Stimulated activated CD8-positive, alpha-beta memory T cell treated with anti-CD3 and anti-CD28 coated beads, Interleukin-12 subunit alpha, Interleukin-12 subunit beta, amount 100 ng/mL, for 4 hours (primary cell): Measurements from ENCODE around the gene CENPN.

Source experiments
- DNase-seq: peaks from one replicate; pipeline ENCODE4 v3.0.0-alpha.2; 2020; ENCODE audit warnings: low read depth

Gene CENPN

DNA sequence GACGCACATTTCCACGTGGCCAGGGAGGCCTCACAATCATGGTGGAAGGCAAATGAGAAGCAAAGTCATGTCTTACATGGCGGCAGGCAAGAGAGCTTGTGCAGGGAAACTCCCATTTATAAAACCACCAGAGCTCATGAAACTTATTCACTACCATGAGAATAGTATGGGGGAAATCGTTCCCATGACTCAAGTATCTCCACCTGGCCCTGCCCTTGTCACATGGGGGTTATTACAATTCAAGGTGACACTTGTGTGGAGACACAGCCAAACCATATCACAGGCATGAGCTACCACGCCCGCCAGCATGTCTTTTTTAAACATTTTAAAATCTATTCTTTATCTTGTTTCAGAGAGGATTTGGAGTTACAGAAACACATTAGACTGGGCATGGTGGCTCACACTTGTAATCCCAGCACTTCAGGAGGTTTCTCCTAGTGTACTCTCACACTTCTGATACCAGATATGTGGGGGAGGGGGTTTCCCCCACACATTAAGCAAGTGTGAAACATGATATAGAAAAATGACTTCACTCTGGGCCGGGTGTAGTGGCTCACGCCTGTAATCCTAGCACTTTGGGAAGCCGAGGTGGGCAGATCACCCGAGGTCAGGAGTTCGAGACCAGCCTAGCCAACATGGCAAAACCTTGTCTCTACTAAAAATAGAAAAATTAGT, 23.1 kb downstream of the CENPN start:
- DNase-seq: no peak

DNA sequence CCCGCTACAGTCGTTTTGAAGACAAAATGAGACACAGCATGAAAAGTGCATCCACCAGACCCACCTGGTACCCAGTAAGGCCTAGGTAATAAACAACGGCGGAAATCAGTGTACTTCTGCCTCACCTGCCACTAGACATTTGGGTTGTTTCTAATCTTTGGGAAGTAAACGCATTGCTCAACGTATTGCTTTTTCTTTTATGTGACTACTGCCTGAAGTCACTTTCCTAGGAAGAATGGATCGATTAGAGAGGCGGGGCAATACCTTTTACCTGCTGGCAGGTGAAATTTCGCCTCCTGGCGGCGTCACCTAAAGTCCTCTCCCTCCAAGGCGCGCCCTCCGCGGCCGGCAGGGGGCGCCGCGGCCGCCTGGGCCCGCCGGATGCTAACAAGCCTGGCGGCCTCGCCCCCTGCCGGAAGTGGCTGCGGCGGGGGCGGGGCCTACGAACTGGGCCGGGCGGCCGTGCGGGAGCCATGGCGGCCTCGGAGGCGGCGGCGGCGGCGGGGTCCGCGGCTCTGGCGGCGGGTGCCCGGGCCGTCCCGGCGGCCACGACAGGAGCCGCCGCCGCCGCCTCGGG, 28.5 kb downstream of the CENPN start, which contains the start of gene ATMIN:
ATMIN (plus strand) TSS at position 445 of the 577 bp plus-strand sequence; CDS start at position 474, 29 bp downstream.
- peak; percentile 82 for DNase-seq

DNA sequence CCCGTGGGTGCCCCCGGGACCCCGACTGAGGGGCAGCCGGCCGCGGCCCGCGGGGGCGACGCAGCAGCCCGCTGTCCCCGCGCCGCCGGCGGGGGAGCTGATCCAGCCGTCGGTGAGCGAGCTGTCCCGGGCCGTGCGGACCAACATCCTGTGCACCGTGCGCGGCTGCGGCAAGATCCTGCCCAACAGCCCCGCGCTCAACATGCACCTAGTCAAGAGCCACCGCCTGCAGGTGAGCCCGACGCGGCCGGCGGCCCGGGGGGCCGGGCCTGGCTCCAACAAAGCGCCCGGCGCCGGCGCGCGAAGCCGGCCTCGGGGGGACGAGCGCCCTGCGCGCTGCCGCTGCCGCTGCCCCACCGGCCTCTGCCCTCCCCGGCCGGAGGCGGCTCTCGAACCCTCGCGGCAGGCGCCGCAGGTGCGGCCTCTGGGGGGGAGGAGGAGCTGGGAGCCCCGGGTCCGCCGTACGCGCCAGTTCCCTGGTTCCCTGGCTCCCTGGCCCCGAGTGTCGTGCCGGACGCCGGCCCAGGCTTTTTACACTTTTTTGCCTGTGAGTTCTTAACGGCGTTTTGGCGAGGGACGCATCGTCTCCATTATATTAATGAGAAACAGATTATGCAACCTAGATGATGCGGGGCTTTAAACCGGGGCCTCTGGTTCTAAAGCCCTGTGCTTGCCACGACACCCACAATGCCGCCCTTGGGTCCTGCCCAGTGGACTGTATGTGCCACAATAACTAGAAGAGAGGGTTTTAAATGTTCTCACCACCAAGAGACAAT, 29.1 kb downstream of the CENPN start:
- DNase-seq: no peak

DNA sequence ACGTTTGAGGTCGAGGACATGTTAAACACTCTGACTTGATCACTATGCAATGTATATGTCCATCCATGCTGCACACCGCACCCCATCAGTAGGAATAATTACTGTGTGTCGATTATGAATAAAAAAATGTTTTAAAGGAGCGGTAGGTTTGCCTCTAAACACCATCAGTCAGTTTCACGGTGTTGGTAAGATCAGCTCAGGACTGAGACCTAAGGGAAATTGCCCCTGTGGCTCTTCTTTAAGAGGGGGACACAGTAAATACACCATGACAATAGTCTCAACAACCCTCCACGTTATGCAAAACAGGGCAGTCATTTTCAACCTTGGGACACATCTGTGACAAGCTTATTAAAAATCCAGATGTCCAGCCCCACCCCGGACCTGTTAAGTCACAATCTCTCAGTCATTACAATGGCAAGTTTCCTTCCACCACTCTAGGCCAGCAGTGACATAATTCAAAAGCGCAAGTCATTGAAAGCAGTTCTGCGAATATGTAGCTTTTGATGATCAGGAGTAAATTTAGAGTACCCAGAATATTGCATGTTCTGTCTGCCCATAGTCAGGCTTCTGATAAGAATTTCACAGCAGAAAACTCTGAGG, 29.8 kb downstream of the CENPN start:
- no peak for DNase-seq

DNA sequence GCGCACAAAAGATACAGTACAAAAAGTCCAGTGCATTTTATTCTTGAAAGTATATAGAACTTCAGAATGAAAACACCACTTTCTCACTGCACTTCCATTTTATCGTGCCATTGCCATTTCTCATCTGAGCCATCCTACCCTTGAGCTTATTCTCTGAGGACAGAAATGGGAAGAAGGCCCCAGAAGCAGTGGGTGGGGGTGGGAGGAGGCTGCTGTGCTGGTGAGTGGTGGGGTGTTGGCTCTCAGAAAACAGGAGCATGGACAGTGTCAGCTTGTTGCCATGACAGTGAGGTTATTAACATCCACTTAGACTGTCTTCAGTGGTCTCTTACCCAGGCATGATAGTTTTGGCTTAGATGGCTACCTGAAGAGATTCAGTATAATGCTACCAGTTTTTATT, 33.1 kb downstream of the CENPN start:
- DNase-seq: no peak

DNA sequence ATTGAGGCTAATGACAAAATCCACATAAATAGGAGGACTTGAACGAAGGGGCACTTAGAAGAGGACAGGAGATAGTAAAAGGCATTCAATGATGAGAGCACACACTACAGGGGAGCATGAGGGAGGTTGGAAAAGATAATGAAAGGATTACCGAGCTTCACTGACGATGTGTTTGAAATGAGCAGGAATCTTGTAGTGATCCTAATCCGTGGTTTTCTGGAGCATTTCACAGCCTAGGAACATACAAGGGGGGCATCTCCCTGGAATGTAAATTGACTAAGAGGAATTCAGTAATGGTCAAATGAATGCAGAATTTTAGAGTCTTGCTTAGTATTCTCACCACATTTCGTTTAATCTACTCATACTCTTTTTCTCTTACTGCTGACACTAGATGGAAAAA, 33.8 kb downstream of the CENPN start:
- no peak for DNase-seq

DNA sequence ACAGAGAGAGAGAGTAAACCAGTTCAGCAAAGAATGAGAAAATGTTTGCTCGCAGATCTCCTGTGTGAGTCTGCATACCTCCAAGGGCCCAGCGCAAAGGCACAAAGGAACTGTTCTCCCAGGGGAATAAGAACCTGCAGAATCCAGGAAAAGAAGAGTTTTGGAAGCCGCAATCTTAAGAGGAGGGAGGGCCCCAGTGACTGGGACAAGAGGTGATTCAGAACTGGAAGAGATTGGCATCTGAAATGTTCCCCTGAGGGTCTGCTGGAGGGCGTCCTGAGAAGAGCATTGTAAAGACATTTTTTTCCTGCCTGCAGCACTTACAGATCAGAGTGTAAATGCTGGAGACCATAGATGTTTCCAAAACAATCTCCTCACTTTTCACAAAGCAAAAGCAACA, 34.7 kb downstream of the CENPN start:
- no peak for DNase-seq

DNA sequence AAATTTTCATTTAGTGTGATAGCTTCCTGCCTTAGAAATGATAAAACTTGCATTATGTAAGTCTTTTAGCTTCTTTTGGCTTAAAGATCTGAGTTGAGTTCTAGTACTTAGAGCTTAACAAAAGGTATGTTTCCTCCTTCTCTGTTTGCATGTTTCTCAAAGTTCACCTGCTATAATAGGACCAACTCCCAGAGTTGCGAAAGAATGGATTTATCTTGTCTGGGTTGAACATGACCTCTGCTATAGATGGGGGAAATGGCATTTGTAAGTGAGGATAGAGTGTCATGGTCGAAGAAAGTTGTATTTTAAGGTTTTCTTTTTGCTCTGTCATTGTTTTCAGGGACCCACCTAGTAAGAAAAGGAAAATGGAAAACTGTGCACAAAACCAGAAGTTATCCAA, 35.8 kb downstream of the CENPN start:
- no peak for DNase-seq

DNA sequence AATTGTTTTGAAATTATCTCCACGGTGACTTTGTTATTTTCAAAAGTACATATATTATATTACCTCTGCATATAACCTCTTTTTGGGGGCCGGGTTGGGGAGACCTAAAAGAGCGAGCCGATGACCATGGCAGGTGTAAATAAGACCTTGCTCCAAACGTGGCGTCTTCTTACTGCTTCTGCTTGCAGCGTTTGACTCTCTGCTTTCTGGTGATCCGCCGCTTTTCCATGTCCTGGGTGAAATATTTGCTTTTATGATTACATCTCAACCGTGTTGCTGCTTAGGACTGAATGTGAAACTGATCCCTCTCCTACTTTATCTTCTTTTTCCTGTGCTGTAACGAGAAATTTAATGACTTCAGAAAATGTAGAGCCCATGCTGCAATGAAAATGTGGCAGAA, 46.7 kb downstream of the CENPN start:
- DNase-seq: no peak

DNA sequence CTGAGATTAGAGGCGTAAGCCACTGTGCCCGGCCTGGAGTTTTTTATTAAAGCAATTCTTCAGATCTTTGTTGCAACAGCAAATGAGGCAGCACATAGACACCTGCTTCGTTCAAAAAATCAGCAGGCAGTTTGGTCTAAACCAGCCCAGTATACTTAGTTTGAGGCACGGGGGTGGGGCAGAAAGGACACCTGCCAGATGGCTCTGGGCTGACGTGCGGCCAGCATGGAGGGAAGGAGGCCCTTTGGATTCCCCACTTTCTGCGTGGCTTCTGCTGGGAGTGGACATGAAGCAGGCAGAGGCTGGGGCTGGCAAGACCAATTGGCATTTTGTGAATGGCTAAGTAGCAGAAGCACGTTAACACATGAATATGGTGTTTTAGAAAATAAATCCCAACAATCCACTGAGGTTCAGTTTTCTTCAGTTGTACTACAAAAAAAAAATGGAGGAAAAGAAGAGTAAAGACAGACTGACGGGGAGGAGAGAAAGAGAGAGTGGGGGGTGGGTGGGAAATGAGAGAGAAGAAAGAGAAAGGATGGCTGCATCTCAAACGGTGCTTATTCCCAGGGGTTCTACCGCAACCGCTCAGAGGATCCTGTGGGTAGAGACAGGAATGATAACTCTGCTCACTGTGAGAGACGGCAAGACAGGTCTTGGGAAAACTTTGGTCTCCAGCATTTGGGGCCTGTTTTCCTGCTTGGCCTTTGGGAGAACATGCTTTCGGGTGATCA, 53.7 kb downstream of the CENPN start:
- DNase-seq: no peak

DNA sequence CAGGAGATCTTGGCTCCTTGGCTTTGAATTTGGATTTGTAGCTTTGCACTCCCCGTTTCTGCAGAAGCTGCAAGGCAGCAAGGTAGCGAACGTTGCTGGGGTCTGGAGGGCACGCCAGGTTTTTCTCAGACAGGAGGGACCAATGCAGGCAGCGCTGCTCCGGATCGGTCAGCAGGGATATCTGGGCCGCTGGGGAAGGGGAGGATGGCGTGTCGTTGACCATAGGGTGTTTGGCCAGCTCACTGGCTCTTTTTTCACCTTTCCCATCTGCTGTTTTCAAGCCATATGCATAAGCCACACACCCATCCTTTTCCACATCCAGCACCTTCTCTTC, 54.3 kb downstream of the CENPN start:
- no peak for DNase-seq

DNA sequence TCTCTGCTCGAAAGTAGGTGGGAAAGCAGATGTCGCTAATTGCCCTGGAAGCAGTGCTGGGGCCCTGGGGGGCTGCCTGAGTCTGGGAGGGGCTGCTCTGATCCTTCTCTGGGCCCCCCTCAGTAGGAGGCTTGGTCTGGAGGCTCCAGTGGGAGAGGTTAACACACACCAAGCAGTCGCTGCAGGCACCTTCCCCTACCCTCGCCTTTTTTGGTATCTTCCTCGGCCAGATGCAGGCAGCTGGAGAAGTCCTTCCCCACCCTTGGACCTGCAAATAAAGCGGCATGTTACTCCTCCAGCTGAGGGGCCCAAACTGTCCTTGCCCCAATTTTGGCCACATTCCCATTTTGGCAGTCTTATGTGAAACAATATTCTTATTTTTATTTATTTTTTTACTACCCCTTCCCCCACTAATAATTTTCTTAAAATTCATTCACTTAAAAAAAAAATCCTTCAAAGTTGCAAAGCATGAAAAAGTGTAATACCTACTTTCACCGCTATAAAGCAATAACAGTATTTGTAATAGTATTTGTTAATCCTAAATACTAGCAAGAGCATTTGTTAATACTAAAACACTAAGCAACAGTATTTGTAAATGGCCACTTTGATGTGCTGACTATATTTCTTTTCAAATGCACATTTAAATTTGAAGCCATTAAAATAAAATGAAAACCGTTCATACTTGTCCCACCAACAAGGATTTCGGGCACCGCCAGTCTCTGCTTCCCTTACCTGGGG, 55.0 kb downstream of the CENPN start:
- DNase-seq: no peak

DNA sequence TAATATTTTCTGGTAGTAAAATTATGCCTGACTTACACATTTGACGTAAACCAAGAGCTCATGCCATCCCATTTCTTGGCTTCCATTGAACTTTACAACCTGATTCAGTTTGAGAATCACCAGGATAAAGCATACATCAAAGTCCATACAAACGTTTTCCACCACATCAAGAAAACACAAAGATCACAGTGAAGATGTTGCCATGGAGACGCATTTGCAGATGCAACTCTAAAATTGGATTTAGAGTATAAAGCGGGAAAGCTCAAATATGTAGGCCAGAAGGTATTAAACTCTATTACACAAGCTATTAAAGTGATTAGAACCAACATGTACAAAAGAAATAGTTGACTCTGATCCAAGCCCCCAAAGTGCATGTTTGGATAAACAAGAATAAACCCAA, 59.7 kb downstream of the CENPN start:
- DNase-seq: no peak

DNA sequence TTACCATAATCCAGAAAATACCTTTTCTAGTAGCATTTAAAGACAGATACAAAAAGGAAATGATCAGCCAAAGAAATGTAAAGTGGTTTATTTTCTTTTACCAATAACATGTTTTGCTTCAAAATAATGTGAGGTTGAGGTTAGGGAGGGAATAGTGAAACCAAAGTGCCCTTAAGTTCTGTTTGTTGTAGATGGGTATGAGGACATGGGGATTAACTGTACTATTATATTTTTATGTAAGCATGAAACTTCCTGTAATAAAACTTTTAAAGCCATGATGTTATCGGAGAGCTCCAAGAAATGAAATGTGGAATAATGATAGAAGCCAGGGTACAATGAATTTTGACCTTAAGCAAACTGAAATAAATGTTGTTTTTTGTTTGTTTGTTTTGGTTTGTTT, 60.2 kb downstream of the CENPN start:
- DNase-seq: no peak

DNA sequence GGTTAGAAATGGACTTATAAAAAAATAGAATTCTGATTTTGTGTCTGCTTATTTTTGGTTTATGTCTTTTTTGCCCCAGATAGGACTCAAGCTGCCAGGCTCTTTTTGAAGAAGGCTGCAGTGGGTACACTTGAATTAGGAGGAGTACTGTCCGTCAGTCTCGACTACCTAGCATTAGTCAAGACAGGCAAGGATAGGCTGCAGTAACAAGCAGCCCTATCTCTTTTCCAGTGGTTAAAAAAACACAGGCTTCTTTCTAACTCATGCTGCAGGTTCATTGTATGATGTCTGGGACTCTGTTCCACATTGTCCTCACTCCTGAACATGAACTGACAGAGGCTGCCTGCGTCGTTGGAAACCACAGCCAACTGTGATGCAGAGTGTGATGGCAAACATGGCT, 62.0 kb downstream of the CENPN start:
- DNase-seq: no peak

DNA sequence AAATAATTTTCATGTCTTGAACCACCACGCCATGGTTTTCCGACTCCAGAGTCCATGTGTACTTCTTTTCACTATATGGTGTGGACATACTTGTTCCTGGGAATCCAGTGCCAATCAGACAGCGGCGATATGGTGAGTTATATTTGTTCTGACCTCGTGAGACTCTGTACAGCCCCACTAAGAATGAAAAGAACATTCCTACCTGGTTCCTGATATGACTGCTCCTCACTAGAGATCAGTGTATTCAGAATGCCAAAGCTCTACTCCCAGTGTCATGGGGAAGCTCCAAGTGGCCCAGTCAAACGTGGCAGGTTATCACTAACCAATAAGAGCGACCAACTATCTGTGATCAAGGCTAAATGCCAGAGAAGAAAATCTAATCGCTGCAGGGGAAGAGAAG, 64.0 kb downstream of the CENPN start:
- no peak for DNase-seq

DNA sequence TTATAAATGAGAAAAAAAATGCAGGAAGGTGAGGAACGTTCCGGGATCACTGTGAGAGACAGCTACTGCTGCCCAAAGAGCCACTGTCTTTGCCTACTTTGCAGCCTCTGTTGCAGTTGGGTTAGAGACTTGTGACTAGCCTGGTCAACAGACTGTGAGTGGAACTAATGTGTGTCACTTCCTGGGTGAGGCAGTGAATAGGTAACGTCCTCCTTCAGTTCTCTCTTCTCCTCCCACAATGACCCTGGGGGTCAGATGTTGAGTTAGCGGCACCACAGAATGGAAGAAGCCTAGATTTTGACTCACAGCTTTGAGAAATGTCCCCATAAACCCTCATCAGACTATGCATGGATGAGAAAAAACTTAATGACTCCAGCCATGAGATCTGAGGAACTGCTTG, 64.8 kb downstream of the CENPN start:
- no peak for DNase-seq

DNA sequence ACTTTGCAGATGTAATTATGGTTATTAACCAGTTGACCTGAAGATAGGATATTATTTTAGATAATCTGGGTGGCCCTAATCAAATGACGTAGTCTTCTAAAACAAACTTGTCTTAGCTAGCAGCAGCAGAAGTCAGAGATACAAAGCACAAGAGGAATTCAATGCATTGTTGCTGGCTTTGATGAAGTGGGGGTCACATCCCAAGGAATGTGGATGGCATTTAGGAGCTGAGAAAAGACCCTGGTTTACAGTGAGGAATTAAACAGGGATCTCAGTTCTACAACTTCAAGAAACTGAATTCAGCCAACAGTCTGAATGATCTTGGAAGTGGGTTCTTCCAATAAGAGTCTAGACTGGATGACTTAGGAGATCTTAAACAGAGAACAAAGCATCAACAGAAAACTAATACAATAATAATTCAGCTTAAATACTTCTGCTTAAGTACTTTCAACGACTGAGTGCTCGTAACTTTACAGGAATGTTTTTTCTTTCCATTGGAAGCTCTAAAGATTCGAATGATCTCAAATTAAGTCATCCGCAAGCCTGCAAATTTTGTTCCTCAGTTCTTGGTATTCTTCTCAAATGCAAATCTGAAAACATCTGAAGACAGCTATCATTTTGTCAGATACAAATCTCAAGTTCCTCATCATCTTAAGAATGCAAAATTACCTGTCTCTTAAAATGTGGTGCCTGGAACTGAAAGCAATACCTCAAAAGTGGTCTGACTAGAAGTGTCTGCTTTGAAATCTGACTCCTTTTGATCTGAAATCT, 66.7 kb downstream of the CENPN start:
- DNase-seq: no peak

DNA sequence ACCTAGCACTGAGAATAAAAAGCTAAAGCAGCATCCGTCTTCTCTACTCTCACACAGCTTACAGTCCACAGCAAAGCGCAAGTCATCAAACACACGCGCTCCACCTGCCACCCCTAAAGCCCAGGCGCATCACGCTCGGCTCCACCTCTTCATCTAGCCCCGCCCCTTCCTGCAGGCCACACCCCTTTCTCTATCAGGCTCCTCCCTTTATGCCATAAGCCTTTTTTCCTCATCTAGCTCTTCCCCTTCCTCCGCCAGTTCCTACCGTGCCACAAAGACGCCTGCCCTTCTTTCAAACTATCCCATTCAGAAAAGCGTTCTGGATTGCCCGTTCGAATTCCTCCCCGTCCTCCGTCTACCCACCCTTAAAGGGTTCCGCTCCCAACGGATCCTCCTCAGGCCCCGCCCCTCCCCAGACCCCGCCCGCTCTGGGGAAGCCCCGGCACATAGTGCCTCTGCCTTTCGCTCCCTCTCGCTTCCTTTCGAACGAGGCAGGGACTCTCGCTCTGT, 69.6 kb downstream of the CENPN start:
- peak; percentile 90 for DNase-seq

DNA sequence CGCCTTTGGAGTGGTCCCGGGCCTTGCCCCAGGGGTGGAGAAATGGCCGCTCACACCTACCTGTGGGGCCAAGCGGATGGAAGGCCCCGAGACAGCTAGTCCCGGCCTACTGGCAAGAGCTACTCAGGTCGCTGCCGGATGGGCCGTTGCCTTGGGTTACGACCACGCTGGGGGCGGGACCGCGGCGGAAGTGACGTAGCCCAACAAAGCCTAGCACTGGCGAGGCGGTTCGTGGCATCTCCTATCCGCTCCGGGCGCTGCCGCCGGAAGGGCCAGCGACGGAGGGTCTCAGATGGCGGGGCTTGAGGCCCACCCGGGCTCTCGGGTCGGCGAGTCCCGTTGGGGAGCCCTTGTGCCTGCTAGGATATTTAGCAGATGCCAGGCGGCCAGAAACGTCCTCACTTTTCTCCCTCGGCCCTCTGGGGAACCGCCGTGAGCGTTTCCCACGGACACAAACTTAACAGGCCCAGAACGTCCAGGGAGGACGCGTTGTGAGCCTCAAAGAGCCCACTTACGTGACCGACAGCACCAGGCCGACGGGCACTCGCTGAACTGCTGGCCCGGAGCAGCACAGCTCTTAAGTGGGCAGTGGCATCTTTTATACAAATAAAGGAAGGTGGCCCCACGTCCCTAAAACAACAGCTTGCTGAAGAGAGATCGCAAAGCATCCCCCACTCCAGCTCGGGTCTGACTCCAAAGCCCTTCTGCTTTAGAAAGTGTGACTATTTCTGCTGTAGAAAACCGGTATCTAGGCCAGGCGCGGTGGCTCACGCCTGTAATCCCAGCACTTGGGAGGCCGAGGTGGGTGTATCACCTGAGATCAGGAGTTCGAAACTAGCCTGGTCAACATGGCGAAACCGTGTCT, 70.3 kb downstream of the CENPN start, which contains the start of gene C16orf46:
C16orf46 (minus strand) TSS at position 163 of the 865 bp plus-strand sequence. CDS start 13,283 bp downstream, outside the sequence.
- DNase-seq: peak; percentile 97
